H1 (cell line): ENCODE data around the gene LRP8. TPM values are rescaled to one million over a fixed set of nuclear protein-coding genes. Genes with fewer than 3 reads are reported as not detected.

Experiments used
- ASH2L ChIP-seq: fragments of 200-600, 300-600 bp; sonication (generic); IDR thresholded peaks from one replicate; pipeline ENCODE4 v1.7.1; 2017; ENCODE audit warnings: low read length
- BRCA1 ChIP-seq: IDR thresholded peaks from 2 replicates; pipeline ENCODE4 v1.6.1; 2012; ENCODE audit warnings: low read depth, low read length, improper control_type of control experiment
- CHD2 ChIP-seq: IDR thresholded peaks from 2 replicates; pipeline ENCODE4 v1.6.1; 2012; ENCODE audit warnings: low read length, improper control_type of control experiment
- CTBP2 ChIP-seq: IDR thresholded peaks from 2 replicates; pipeline ENCODE4 v1.7.0; 2011; ENCODE audit warnings: borderline replicate concordance, mild to moderate bottlenecking, moderate library complexity, mixed read lengths, low read length; ENCODE audit not compliant: insufficient read depth, insufficient read length
- EZH2 ChIP-seq: fragments of 200-600 bp; sonication (generic); IDR thresholded peaks from 2 replicates; pipeline ENCODE4 v1.7.1; 2012; ENCODE audit warnings: low read depth, mild to moderate bottlenecking, moderate library complexity, low read length, inconsistent platforms; ENCODE audit not compliant: severe bottlenecking
- GABPA ChIP-seq: IDR thresholded peaks from 2 replicates; pipeline ENCODE4 v1.6.1; 2011; ENCODE audit warnings: mild to moderate bottlenecking, low read length, moderate library complexity, borderline replicate concordance; ENCODE audit not compliant: insufficient read depth
- HDAC6 ChIP-seq: IDR thresholded peaks from one replicate; pipeline ENCODE4 v1.7.1; 2012; ENCODE audit warnings: low read depth, mild to moderate bottlenecking, inconsistent platforms, low read length, moderate library complexity
- JUN ChIP-seq: IDR thresholded peaks from 2 replicates; pipeline ENCODE4 v1.6.1; 2011; ENCODE audit warnings: low read depth, mild to moderate bottlenecking, improper control_type of control experiment, low read length
- KDM4A ChIP-seq: IDR thresholded peaks from one replicate; pipeline ENCODE4 v1.7.1; 2012; ENCODE audit warnings: low read depth, mild to moderate bottlenecking, moderate library complexity, low read length, inconsistent platforms; ENCODE audit not compliant: severe bottlenecking
- MAFK ChIP-seq: IDR thresholded peaks from 2 replicates; pipeline ENCODE4 v1.6.1; 2012; ENCODE audit warnings: low read depth, mild to moderate bottlenecking, improper control_type of control experiment, low read length
- MAX ChIP-seq: IDR thresholded peaks from 2 replicates; pipeline ENCODE4 v1.6.1; 2012; ENCODE audit warnings: inconsistent platforms
- NANOG ChIP-seq: IDR thresholded peaks from 2 replicates; pipeline ENCODE4 v1.6.1; 2011; ENCODE audit warnings: low read length, low read depth, mild to moderate bottlenecking, inconsistent platforms; ENCODE audit not compliant: insufficient read depth, poor library complexity, severe bottlenecking
- PHF8 ChIP-seq: fragments of 200-600 bp; sonication (generic); conservative IDR thresholded peaks from 2 replicates; pipeline ENCODE4 v1.7.1; 2012; ENCODE audit warnings: low read depth, mild to moderate bottlenecking, inconsistent platforms, low read length, moderate library complexity
- POLR2AphosphoS5 ChIP-seq: IDR thresholded peaks from 2 replicates; pipeline ENCODE4 v1.6.1; 2011; ENCODE audit warnings: low read depth, low read length
- RFX5 ChIP-seq: IDR thresholded peaks from 2 replicates; pipeline ENCODE4 v1.6.1; 2011; ENCODE audit warnings: low read depth, low read length, improper control_type of control experiment, borderline replicate concordance
- RXRA ChIP-seq: IDR thresholded peaks from 2 replicates; pipeline ENCODE4 v1.6.1; 2011; ENCODE audit warnings: low read depth, mild to moderate bottlenecking, low read length, moderate library complexity; ENCODE audit not compliant: insufficient read depth
- SIN3A ChIP-seq, 2 experiments: IDR thresholded peaks in 1 of 2; conservative IDR thresholded peaks in 1 of 2; 2 replicates each; pipeline ENCODE4 v1.6.1; 2011 to 2012; ENCODE audit warnings: low read length in 2 of 2, improper control_type of control experiment in 1 of 2, low read depth in 1 of 2, mild to moderate bottlenecking in 1 of 2
- SIRT6 ChIP-seq: IDR thresholded peaks from one replicate; pipeline ENCODE4 v1.7.1; 2012; ENCODE audit warnings: low read length, inconsistent platforms
- SUZ12 ChIP-seq: fragments of 200-600 bp; sonication (generic); IDR thresholded peaks from 2 replicates; pipeline ENCODE4 v1.6.1; 2012; ENCODE audit warnings: mild to moderate bottlenecking, inconsistent platforms, low read length, moderate library complexity, mixed read lengths
- TAF7 ChIP-seq: optimal IDR thresholded peaks from 2 replicates; pipeline ENCODE3; 2011; ENCODE audit warnings: low read depth, mild to moderate bottlenecking, inconsistent platforms, low read length, moderate library complexity, borderline replicate concordance
- TEAD4 ChIP-seq: IDR thresholded peaks from 2 replicates; pipeline ENCODE4 v1.6.1; 2012; ENCODE audit warnings: low read depth, low read length, inconsistent platforms, mixed read lengths
- polyA plus RNA-seq, 7 experiments: library from polyadenylated mRNA; depleted of rRNA in 3 of 7; stranded (reverse) in 5 of 7; unstranded in 2 of 7; fragments of >200 nt in 5 of 7; fragments of 200-250 nt in 2 of 7; gene quantifications; 1 replicate in 5 of 7; 2 replicates in 1 of 7; 4 replicates in 1 of 7; pipeline versions ENCODE4 v1.2.1 to v1.2.3, GENCODE V29; 2011 to 2013; ENCODE audit warnings: missing spikeins in 2 of 7, mixed read lengths in 2 of 7
- total RNA-seq: library from RNA; stranded (reverse); fragmentation: NEBNext Ultra II Directional; extraction: Animal tissue kit (Norgen Biotek cat#: 25700); gene quantifications from 2 replicates; pipeline ENCODE4 v1.2.1, GENCODE V29; 2021

LRP8 gene
- total and polyA plus RNA-seq, 2 of the 8 experiments (the other 6 are each of a cell fraction or from before 2014, with no cell fraction given) = 63.2 to 66.4 TPM

GRCh38 chr1:53238197-53239155, 89.4 kb downstream of the LRP8 start, which contains the start of gene MAGOH (continued):
- TF ChIP-seq NANOG = no peak
- TF ChIP-seq SIRT6 = no peak
- TF ChIP-seq CHD2 = no peak
- peak; percentile 62 to 97; a peak in 2 of 4 replicates for TF ChIP-seq SIN3A (conservative IDR thresholded peaks at IDR 0.05 in 1 of 2, IDR thresholded peaks at IDR 0.05 in 1 of 2; ENCODE audit: low read depth in 1 of 2, low read length in 2 of 2)
- TF ChIP-seq MAX = peak; percentile 61
- no peak for TF ChIP-seq CTBP2
- TF ChIP-seq BRCA1 = peak; percentile 43
- TF ChIP-seq TAF7 = peak; percentile 77
- no peak for TF ChIP-seq RXRA
- TF ChIP-seq HDAC6 = no peak
- peak; percentile 98 for TF ChIP-seq ASH2L
- TF ChIP-seq SUZ12 = no peak
- no peak for TF ChIP-seq EZH2
- TF ChIP-seq KDM4A = peak; percentile 99
- TF ChIP-seq RFX5 = no peak
- TF ChIP-seq MAFK = no peak
- peak; percentile 90 for TF ChIP-seq GABPA
- TF ChIP-seq POLR2AphosphoS5 = peak; percentile 89
- peak; percentile 84 for TF ChIP-seq PHF8
- 0 out of 2 replicates have a peak, but pooled peaks have one; percentile 22 for TF ChIP-seq JUN
- no peak for TF ChIP-seq TEAD4
